PC-9 (cell line): ENCODE data around the gene UBL4B. TPM values are rescaled to one million over a fixed set of nuclear protein-coding genes. Genes with fewer than 3 reads are reported as not detected.

Source experiments
- BruUV-seq: library from RNA; stranded (reverse); fragments of 400-500 nt; replicated peaks from 2 replicates; lab custom pipeline; 2021; lab: Mats Ljungman, UMichigan
- CTCF ChIA-PET: fragments of 300-600 bp; sonication (Branson Sonifier 250); formaldehyde crosslinking; loops from one replicate; lab custom pipeline; 2022; ENCODE audit warnings: antibody characterized with exemption; lab: Charles Lee
- POLR2A ChIA-PET: fragments of 300-600 bp; sonication (Branson Sonifier 250); formaldehyde crosslinking; loops from one replicate; lab custom pipeline; 2022; ENCODE audit warnings: antibody characterized with exemption; ENCODE audit not compliant: unreplicated experiment; lab: Charles Lee
- DNase-seq, 2 experiments: peaks; one replicate each; pipeline versions ENCODE4 v3.0.0 to v3.0.0-alpha.2; 2015 to 2022; ENCODE audit warnings: mixed read lengths in 1 of 2
- H2AFZ ChIP-seq: fragments of 200-600 bp; sonication (generic); 2 replicates; pipeline ENCODE4 v1.8.1; 2017; ENCODE audit warnings: antibody characterized with exemption
- H3F3A ChIP-seq: fragments of 200-600 bp; sonication (generic); 2 replicates; pipeline ENCODE4 v1.8.1; 2017; ENCODE audit warnings: antibody characterized with exemption, mild to moderate bottlenecking, low read depth; ENCODE audit not compliant: insufficient read depth
- H3K27ac ChIP-seq: fragments of 200-600 bp; sonication (generic); 2 replicates; pipeline ENCODE4 v1.6.1; 2016; ENCODE audit warnings: mixed run types
- H3K27me3 ChIP-seq: fragments of 200-600 bp; sonication (generic); 2 replicates; pipeline ENCODE4 v1.6.1; 2016; ENCODE audit warnings: low read depth, mixed run types; ENCODE audit not compliant: insufficient read depth
- H3K36me3 ChIP-seq: fragments of 200-600 bp; sonication (generic); 2 replicates; pipeline ENCODE4 v1.6.1; 2016; ENCODE audit warnings: low read depth, mixed run types
- H3K4me1 ChIP-seq: fragments of 200-600 bp; sonication (generic); replicated peaks from 2 replicates; pipeline ENCODE4 v1.6.1; 2016; ENCODE audit warnings: mixed run types; ENCODE audit not compliant: insufficient read depth
- H3K4me2 ChIP-seq: fragments of 200-600 bp; sonication (generic); 2 replicates; pipeline ENCODE4 v1.6.1; 2017; ENCODE audit warnings: mixed run types
- H3K4me3 ChIP-seq: fragments of 200-600 bp; sonication (generic); 2 replicates; pipeline ENCODE4 v1.6.1; 2016; ENCODE audit warnings: mixed run types
- H3K79me2 ChIP-seq: fragments of 200-600 bp; sonication (generic); 2 replicates; pipeline ENCODE4 v1.6.1; 2017; ENCODE audit warnings: low read depth, mixed run types
- H3K9me2 ChIP-seq: fragments of 200-600 bp; sonication (generic); 2 replicates; pipeline ENCODE4 v1.8.1; 2017; ENCODE audit warnings: mild to moderate bottlenecking; ENCODE audit not compliant: insufficient read depth
- H3K9me3 ChIP-seq: fragments of 200-600 bp; sonication (generic); 2 replicates; pipeline ENCODE4 v1.8.1; 2016; ENCODE audit warnings: low read depth; ENCODE audit not compliant: insufficient read depth
- H4K20me1 ChIP-seq: fragments of 200-600 bp; sonication (generic); 2 replicates; pipeline ENCODE4 v1.8.1; 2017; ENCODE audit not compliant: insufficient read depth
- EZH2 ChIP-seq: fragments of 200-600 bp; sonication (generic); IDR thresholded peaks from 2 replicates; pipeline ENCODE4 v1.8.0; 2017; ENCODE audit warnings: antibody characterized with exemption, low read depth
- intact Hi-C: fragments of 100-400 bp; cut with micrococcal nuclease; formaldehyde crosslinking; loops from one replicate; pipeline ENCODE4 v1.10.0; 2022; ENCODE audit not compliant: unreplicated experiment
- total RNA-seq: library from RNA; stranded (reverse); gene quantifications from 2 replicates; pipeline ENCODE4 v1.2.3, GENCODE V29; 2021
- TF ChIP-seq, protein P1 (sequence below): fragments of 200-600 bp; sonication (generic); conservative IDR thresholded peaks from 2 replicates; pipeline ENCODE4 v1.6.1; 2017; ENCODE audit warnings: mixed run types, antibody characterized with exemption, mild to moderate bottlenecking, moderate library complexity

The UBL4B gene
- total RNA-seq, 1 experiment from 2014 or later = 0.24 TPM

DNA sequence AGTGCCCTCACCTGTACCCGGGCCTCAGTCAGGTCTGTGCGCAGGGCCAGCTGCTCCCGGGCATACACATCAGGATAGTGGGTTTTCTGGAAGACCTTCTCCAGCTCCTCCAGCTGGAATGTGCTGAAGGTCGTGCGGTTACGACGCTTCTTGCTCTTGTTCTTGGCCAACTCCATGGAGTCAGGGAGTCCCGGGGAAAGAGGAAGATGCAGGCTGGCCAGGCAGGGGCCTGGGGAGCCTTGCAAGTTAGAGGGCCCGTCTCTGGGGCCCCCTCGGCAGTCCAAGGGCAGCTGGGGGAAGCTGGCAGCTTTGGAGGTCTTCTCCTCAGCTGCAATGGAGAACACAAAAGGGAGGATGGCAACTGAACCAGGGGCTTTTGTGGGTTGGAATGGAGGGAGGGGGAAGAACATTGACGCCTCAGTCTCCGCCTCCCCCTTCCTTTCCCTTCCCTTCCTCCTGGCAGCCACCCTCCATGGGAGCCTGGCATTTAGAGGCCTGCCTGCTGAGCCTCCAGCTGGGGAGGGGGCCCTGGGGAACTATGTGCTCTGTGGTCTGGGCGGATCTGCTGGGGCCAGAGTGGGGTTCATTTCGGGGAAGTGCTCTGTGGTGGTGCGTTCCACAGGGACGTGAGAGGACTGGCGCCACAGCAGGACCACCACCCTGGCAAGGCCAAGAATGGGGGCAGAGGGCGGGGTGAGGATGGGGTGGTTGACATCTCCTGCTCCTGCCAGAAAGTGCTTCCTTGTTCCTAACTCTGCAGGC, 47.5 kb upstream of the UBL4B start:
- Histone ChIP-seq H3K4me2 (no peak overlapping the region), H3K27ac (no peak overlapping the region), H3K9me3 (no peaks in the 10 kb centered on the region), H3K4me3 (no peak overlapping the region), H3F3A (peaks cover 6% of the 10 kb centered on the region; the same call in 1 of the 2 replicates), H3K36me3 (0 out of 2 replicates have a peak, but pooled peaks cover 9% of the 10 kb centered on the region), H3K27me3 (no peaks in the 10 kb centered on the region), H3K4me1 (no peaks in the 10 kb centered on the region), H3K9me2 (no peaks in the 10 kb centered on the region), H4K20me1 (no peaks in the 10 kb centered on the region), H3K79me2 (no peaks in the 10 kb centered on the region), H2AFZ (no peak overlapping the region)
- no TSS peak for BruUV-seq
- ChIA-PET POLR2A (no interaction called here), CTCF (no interaction called here)
- intact Hi-C loops = no loop called here
- DNase-seq = no peak
- no peak for TF ChIP-seq EZH2
- TF ChIP-seq, protein P1, sequence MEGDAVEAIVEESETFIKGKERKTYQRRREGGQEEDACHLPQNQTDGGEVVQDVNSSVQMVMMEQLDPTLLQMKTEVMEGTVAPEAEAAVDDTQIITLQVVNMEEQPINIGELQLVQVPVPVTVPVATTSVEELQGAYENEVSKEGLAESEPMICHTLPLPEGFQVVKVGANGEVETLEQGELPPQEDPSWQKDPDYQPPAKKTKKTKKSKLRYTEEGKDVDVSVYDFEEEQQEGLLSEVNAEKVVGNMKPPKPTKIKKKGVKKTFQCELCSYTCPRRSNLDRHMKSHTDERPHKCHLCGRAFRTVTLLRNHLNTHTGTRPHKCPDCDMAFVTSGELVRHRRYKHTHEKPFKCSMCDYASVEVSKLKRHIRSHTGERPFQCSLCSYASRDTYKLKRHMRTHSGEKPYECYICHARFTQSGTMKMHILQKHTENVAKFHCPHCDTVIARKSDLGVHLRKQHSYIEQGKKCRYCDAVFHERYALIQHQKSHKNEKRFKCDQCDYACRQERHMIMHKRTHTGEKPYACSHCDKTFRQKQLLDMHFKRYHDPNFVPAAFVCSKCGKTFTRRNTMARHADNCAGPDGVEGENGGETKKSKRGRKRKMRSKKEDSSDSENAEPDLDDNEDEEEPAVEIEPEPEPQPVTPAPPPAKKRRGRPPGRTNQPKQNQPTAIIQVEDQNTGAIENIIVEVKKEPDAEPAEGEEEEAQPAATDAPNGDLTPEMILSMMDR = no peak

DNA sequence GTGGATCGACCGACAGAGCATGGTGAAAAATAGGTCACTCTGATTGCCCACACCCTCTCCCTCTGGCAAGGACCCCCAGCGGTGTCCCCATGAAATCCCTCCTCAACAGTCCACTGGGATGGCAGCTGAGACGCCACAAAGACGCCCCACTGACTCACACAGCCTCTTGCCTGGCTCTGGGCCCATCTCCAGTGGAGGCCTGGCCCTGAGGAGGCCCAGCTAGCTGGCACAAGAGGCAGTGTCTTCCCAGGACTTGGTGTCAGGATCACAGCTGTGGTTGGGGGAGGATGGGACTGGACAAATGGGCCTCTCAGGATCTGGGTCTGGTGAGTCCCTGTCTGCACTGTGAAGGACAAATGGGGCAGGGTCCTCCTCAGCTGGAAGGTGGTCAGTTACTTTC, 46.4 kb upstream of the UBL4B start:
- Histone ChIP-seq H3K27ac (no peak overlapping the region), H2AFZ (no peak overlapping the region), H3K9me3 (no peaks in the 10 kb centered on the region), H3K4me1 (no peaks in the 10 kb centered on the region), H3K4me2 (no peak overlapping the region), H3K36me3 (no peaks in the 10 kb centered on the region), H3F3A (peaks cover 6% of the 10 kb centered on the region; the same call in 1 of the 2 replicates), H3K27me3 (no peaks in the 10 kb centered on the region), H3K4me3 (no peak overlapping the region), H4K20me1 (no peaks in the 10 kb centered on the region), H3K79me2 (no peaks in the 10 kb centered on the region), H3K9me2 (no peaks in the 10 kb centered on the region)
- intact Hi-C loops = no loop called here
- no TSS peak for BruUV-seq
- DNase-seq = no peak
- TF ChIP-seq, protein P1 = no peak
- no peak for TF ChIP-seq EZH2
- CTCF ChIA-PET = no interaction called here
- POLR2A ChIA-PET = no interaction called here

DNA sequence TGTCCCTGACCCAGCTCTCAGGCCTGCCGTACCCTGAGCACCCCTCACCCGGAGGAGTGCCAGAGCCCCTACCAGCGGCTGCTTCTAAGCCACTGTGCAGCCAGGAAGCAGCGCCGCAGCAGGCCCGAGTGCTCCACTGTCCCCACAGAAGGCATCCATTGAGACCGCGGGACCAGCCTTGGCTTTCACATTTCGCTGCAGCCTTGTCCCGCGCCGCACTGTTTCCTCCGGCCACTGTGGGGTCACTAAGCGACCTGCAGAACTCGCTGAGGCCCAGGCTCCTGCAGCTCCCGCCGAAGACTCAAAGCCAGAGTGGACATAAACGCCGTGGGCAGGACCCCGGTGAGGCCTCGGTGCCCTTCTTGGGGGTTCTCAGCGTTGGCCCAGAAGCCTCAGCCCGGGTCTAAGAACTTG, 44.8 kb upstream of the UBL4B start:
- no peaks in the 10 kb centered on the region for H4K20me1 ChIP-seq
- H3K4me2 ChIP-seq = no peak overlapping the region
- POLR2A ChIA-PET = no interaction called here
- BruUV-seq = no TSS peak
- no peaks in the 10 kb centered on the region for H3K27me3 ChIP-seq
- no peak for DNase-seq
- TF ChIP-seq, protein P1 = no peak
- TF ChIP-seq EZH2 = no peak
- H3K79me2 ChIP-seq = no peaks in the 10 kb centered on the region
- no peak overlapping the region for H3K4me3 ChIP-seq
- peaks cover 10% of the 10 kb centered on the region; the same call in 1 of the 2 replicates for H3F3A ChIP-seq
- no peaks in the 10 kb centered on the region for H3K36me3 ChIP-seq
- CTCF ChIA-PET = interaction anchor here (0.5 kb wide), 1 partner anchor 357 kb away, joined by 3 read pairs; no protein-coding TSS in a partner anchor
- intact Hi-C loops = no loop called here
- H3K9me2 ChIP-seq = no peaks in the 10 kb centered on the region
- H3K4me1 ChIP-seq = no peaks in the 10 kb centered on the region
- H2AFZ ChIP-seq = no peak overlapping the region
- no peak overlapping the region for H3K27ac ChIP-seq
- no peaks in the 10 kb centered on the region for H3K9me3 ChIP-seq
